Gastroesophageal sphincter (tissue), 3 donors: ENCODE data around the gene CPED1.

ENCODE experiments used
- CTCF ChIP-seq, 4 experiments: fragments of 200-600 bp in 2 of 4; fragments of 450-650 bp in 2 of 4; sonication (generic) in 1 of 4; IDR thresholded peaks; one replicate each; pipeline ENCODE4 v1.5.1; 2017 to 2019; ENCODE audit warnings: antibody characterized with exemption in 4 of 4, mild to moderate bottlenecking in 2 of 4, moderate library complexity in 2 of 4
- POLR2A ChIP-seq, 2 donors: fragments of 450-650 bp; IDR thresholded peaks; one replicate each; pipeline ENCODE4 v1.6.1; 2017; ENCODE audit warnings: antibody characterized with exemption in 2 of 2, mild to moderate bottlenecking in 2 of 2, moderate library complexity in 1 of 2
- POLR2AphosphoS5 ChIP-seq: sonication (generic); formaldehyde crosslinking; IDR thresholded peaks from one replicate; pipeline ENCODE4 v1.6.1; 2017; ENCODE audit warnings: antibody characterized with exemption

GRCh38 chr7:120949393-120949911, 39.1 kb upstream of the CPED1 start:
- TF ChIP-seq POLR2A (IDR thresholded peaks at IDR 0.05) = no peak
- TF ChIP-seq POLR2AphosphoS5 = no peak
- TF ChIP-seq CTCF (IDR thresholded peaks at IDR 0.05) = no peak
